K562 treated with DMSO at 1 percent for 12 hours (cell line): Measurements from ENCODE around the gene FOXB2. TPM values are rescaled to one million over a fixed set of nuclear protein-coding genes. Genes with fewer than 3 reads are reported as not detected.

ENCODE experiments used
- total RNA-seq: library from RNA; unstranded; fragments of 300-600 nt; gene quantifications from 2 replicates; pipeline ENCODE4 v1.2.3, GENCODE V29; 2022; ENCODE audit not compliant: insufficient read depth

Gene FOXB2
- total RNA-seq, result not detected in 2 replicates

GRCh38 chr9:77019236-77019925, at the start of gene FOXB2:
TSS of gene FOXB2 (plus strand) at chr9:77019655. CDS start at chr9:77019655, 0 bp downstream.

Other genes with a start within 250 kb of the FOXB2 start
- gene PRUNE2, start 113.5 kb upstream of the FOXB2 start, total RNA-seq, result 0.22 and 0.63 TPM in 2 replicates
- gene VPS13A, start 157.9 kb downstream of the FOXB2 start, total RNA-seq, result 1.5 and 8.0 TPM in 2 replicates